Prostate gland (tissue), 2 donors: ENCODE results near the gene DACT2. TPM values are rescaled to one million over a fixed set of nuclear protein-coding genes. Genes with fewer than 3 reads are reported as not detected.
A peak's percentile ranks its signal among the peaks of the same experiment; 100 is the strongest.

Experiments used
- DNase-seq: peaks from one replicate; pipeline ENCODE4 v3.0.0-alpha.2; 2019; ENCODE audit warnings: low spot score
- H3K27ac ChIP-seq, 2 donors: fragments of 200-600 bp; sonication (generic); 2 replicates each; pipeline ENCODE4 v1.5.1; 2017 to 2019
- H3K27me3 ChIP-seq: fragments of 200-600 bp; sonication (generic); replicated peaks from 2 replicates; pipeline ENCODE4 v1.5.1; 2019; ENCODE audit not compliant: insufficient read depth
- H3K36me3 ChIP-seq, 2 donors: fragments of 200-600 bp; sonication (generic); 1 replicate in 1 of 2; 2 replicates in 1 of 2; pipeline versions ENCODE4 v1.5.1 to v1.8.1; 2017 to 2019
- H3K4me1 ChIP-seq: fragments of 200-600 bp; sonication (generic); replicated peaks from 2 replicates; pipeline ENCODE4 v1.5.1; 2019
- H3K4me3 ChIP-seq, 2 donors: fragments of 200-600 bp; sonication (generic); 2 replicates each; pipeline ENCODE4 v1.5.1; 2017 to 2019
- H3K9me3 ChIP-seq: fragments of 200-600 bp; sonication (generic); 2 replicates; pipeline ENCODE4 v1.5.1; 2017
- CTCF ChIP-seq, 4 experiments: fragments of 200-600 bp in 2 of 4; fragments of 450-650 bp in 2 of 4; sonication (generic) in 2 of 4; IDR thresholded peaks; 1 replicate in 3 of 4; 2 replicates in 1 of 4; pipeline ENCODE4 v1.5.1; 2016 to 2019; ENCODE audit warnings: antibody characterized with exemption in 4 of 4, mild to moderate bottlenecking in 2 of 4, moderate library complexity in 2 of 4
- POLR2A ChIP-seq: fragments of 450-650 bp; IDR thresholded peaks from one replicate; pipeline ENCODE4 v1.6.1; 2016; ENCODE audit warnings: antibody characterized with exemption, mild to moderate bottlenecking
- POLR2AphosphoS5 ChIP-seq: sonication (generic); formaldehyde crosslinking; IDR thresholded peaks from one replicate; pipeline ENCODE4 v1.6.1; 2017; ENCODE audit warnings: antibody characterized with exemption
- WGBS: methylation state at CpG from one replicate; pipeline ENCODE4 v1.1.5; 2018; 5-methylcytosine and 5-hydroxymethylcytosine counted together
- intact Hi-C: fragments of 100-400 bp; cut with DNase I; formaldehyde crosslinking; loops from one replicate; pipeline ENCODE4 v1.14.2; 2022
- total RNA-seq, 2 donors: library from RNA; depleted of rRNA; stranded (reverse); fragments of >200 nt; gene quantifications; one replicate each; pipeline ENCODE4 v1.1.0, GENCODE V29; 2016

Gene DACT2
- total RNA-seq, 2 donors from 2014 or later: 22.1 to 28.1 TPM

- Histone ChIP-seq H3K27me3 (no peaks in the 10 kb centered on the region), H3K9me3 (no peaks in the 10 kb centered on the region), H3K36me3 (no peaks in the 10 kb centered on the region), H3K4me3 (no peak overlapping the region), H3K27ac (no peak overlapping the region), H3K4me1 (no peaks in the 10 kb centered on the region)
- intact Hi-C loops: no loop called here
- WGBS: 86% methylated on average over 9 of the region's 9 CpGs
- TF ChIP-seq CTCF (IDR thresholded peaks at IDR 0.05) (no peak), POLR2AphosphoS5 (no peak), POLR2A (no peak)
- DNase-seq: no peak
Measured at GRCh38 chr6:168333491-168333890, 13.9 kb upstream of the DACT2 start.

- H3K4me3 ChIP-seq: no peak overlapping the region
- DNase-seq: no peak
- no peak overlapping the region for H3K27ac ChIP-seq
- no peaks in the 10 kb centered on the region for H3K27me3 ChIP-seq
- H3K4me1 ChIP-seq: no peaks in the 10 kb centered on the region
- TF ChIP-seq CTCF (IDR thresholded peaks at IDR 0.05): peak in 1 of 4 experiments; percentile 31
- TF ChIP-seq POLR2A: no peak
- H3K9me3 ChIP-seq: no peaks in the 10 kb centered on the region
- H3K36me3 ChIP-seq: no peaks in the 10 kb centered on the region
- WGBS: 90% methylated on average over 5 of the region's 5 CpGs
- intact Hi-C loops: no loop called here
Measured at GRCh38 chr6:168333039-168333438, 13.5 kb upstream of the DACT2 start.

- Histone ChIP-seq H3K4me3 (no peak overlapping the region), H3K27ac (no peak overlapping the region), H3K9me3 (no peaks in the 10 kb centered on the region), H3K36me3 (no peaks in the 10 kb centered on the region), H3K27me3 (no peaks in the 10 kb centered on the region), H3K4me1 (no peaks in the 10 kb centered on the region)
- WGBS: 63% methylated on average over 13 of the region's 13 CpGs
- DNase-seq: no peak
- intact Hi-C loops: no loop called here
- no peak for TF ChIP-seq POLR2A
- no peak for TF ChIP-seq POLR2AphosphoS5
- TF ChIP-seq CTCF (IDR thresholded peaks at IDR 0.05): no peak
Measured at GRCh38 chr6:168332020-168332419, 12.4 kb upstream of the DACT2 start.

- no peaks in the 10 kb centered on the region for H3K36me3 ChIP-seq
- DNase-seq: no peak
- 85% methylated on average over 4 of the region's 4 CpGs for WGBS
- H3K4me3 ChIP-seq: no peak overlapping the region
- no peaks in the 10 kb centered on the region for H3K4me1 ChIP-seq
- H3K27ac ChIP-seq: no peak overlapping the region
- no peaks in the 10 kb centered on the region for H3K9me3 ChIP-seq
- no peak for TF ChIP-seq POLR2AphosphoS5
- TF ChIP-seq POLR2A: no peak
- no peak for TF ChIP-seq CTCF (IDR thresholded peaks at IDR 0.05)
- H3K27me3 ChIP-seq: no peaks in the 10 kb centered on the region
- intact Hi-C loops: no loop called here
Measured at GRCh38 chr6:168331058-168331457, 11.5 kb upstream of the DACT2 start.

DNA sequence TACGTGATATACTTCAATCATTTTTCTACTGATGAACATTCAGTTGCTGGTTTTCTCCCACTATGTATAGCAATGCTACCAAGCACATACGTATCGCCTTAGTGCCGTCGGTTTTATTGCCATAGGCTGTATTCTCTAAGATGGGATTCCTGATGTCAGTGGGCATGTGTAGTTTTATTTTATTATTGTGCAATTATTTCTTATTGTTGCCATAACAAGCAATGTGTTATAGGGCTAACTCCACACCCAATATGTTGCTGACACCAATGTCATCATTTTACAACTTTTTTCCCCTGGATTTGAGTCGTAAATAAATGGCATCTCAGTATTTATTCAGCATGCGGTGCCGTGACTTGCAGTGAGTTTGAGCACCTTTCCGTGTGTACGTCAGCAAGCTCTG is 10.8 kb upstream of the DACT2 start:
- intact Hi-C loops: no loop called here
- whole genome bisulfite sequencing: 89% methylated on average over 10 of the region's 10 CpGs
- H3K4me1 ChIP-seq: no peaks in the 10 kb centered on the region
- TF ChIP-seq CTCF (IDR thresholded peaks at IDR 0.05) (no peak), POLR2AphosphoS5 (no peak), POLR2A (no peak)
- no peak overlapping the region for H3K27ac ChIP-seq
- H3K36me3 ChIP-seq: no peaks in the 10 kb centered on the region
- DNase-seq: no peak
- no peaks in the 10 kb centered on the region for H3K9me3 ChIP-seq
- no peaks in the 10 kb centered on the region for H3K27me3 ChIP-seq
- H3K4me3 ChIP-seq: no peak overlapping the region
